ENCODE measurements around the gene PRKX. TPM values are rescaled to one million over a fixed set of nuclear protein-coding genes. Genes with fewer than 3 reads are reported as not detected.
"Not testable (repeated sequence)": the region's sequence is repeated elsewhere in the genome, so short reads cannot be mapped to it uniquely, and the experiment has no call there.

PRKX gene
- total RNA-seq, 1 donor from 2014 or later: 9.2 TPM

- Histone ChIP-seq H3K36me3 (no peaks in the 10 kb centered on the region), H3K9me3 (no peaks in the 10 kb centered on the region), H3K27ac (no peak overlapping the region), H3K27me3 (no peaks in the 10 kb centered on the region), H3K4me1 (no peaks in the 10 kb centered on the region), H3K4me3 (no peak overlapping the region)
- TF ChIP-seq CTCF (IDR thresholded peaks at IDR 0.05): no peak
- DNase-seq (ENCODE audit: low spot score in 2 of 2): no peak
- intact Hi-C loops (cut with DNase I): no loop called here
These were observed 25.1 kb upstream of the PRKX start for GRCh38 chrX:3738509-3738908.

- H3K36me3 ChIP-seq; H3K27ac ChIP-seq; H3K4me3 ChIP-seq; H3K4me1 ChIP-seq; H3K27me3 ChIP-seq; H3K9me3 ChIP-seq; intact Hi-C loops (cut with DNase I): not testable (repeated sequence)
- peak in 1 of 2 donors; percentile 19 for DNase-seq (ENCODE audit: low spot score in 2 of 2)
These were observed 23.1 kb upstream of the PRKX start for GRCh38 chrX:3736536-3736935.

- intact Hi-C loops (cut with DNase I); H3K27ac ChIP-seq; H3K4me1 ChIP-seq; H3K36me3 ChIP-seq; H3K27me3 ChIP-seq; H3K4me3 ChIP-seq; H3K9me3 ChIP-seq: not testable (repeated sequence)
- DNase-seq (ENCODE audit: low spot score in 2 of 2): peak in 1 of 2 donors; percentile 7
These were observed 22.4 kb upstream of the PRKX start for GRCh38 chrX:3735891-3736290.

GRCh38 chrX:3734456-3734855 is 21.0 kb upstream of the PRKX start:
- H3K9me3 ChIP-seq; H3K4me3 ChIP-seq; H3K4me1 ChIP-seq; intact Hi-C loops (cut with DNase I); H3K36me3 ChIP-seq; H3K27ac ChIP-seq; H3K27me3 ChIP-seq: not testable (repeated sequence)
- peak in 1 of 2 donors; percentile 27 for DNase-seq (ENCODE audit: low spot score in 2 of 2)

GRCh38 chrX:3733043-3733430 is 19.6 kb upstream of the PRKX start:
- no peak for DNase-seq (ENCODE audit: low spot score in 2 of 2)
- Histone ChIP-seq H3K9me3 (no peaks in the 10 kb centered on the region), H3K36me3 (no peaks in the 10 kb centered on the region), H3K27ac (no peak overlapping the region), H3K4me1 (no peaks in the 10 kb centered on the region), H3K4me3 (no peak overlapping the region), H3K27me3 (no peaks in the 10 kb centered on the region)
- TF ChIP-seq CTCF (IDR thresholded peaks at IDR 0.05): no peak
- intact Hi-C loops (cut with DNase I): no loop called here

GRCh38 chrX:3732326-3733042 is 19.0 kb upstream of the PRKX start:
- H3K4me1 ChIP-seq; H3K36me3 ChIP-seq; intact Hi-C loops (cut with DNase I); H3K4me3 ChIP-seq; H3K9me3 ChIP-seq; H3K27me3 ChIP-seq; DNase-seq (ENCODE audit: low spot score in 2 of 2); H3K27ac ChIP-seq: not testable (repeated sequence)

GRCh38 chrX:3728454-3728853 is 15.0 kb upstream of the PRKX start:
- intact Hi-C loops (cut with DNase I): no loop called here
- Histone ChIP-seq H3K27me3 (no peaks in the 10 kb centered on the region), H3K36me3 (no peaks in the 10 kb centered on the region), H3K4me1 (no peaks in the 10 kb centered on the region), H3K27ac (no peak overlapping the region), H3K9me3 (no peaks in the 10 kb centered on the region), H3K4me3 (no peak overlapping the region)
- no peak for TF ChIP-seq CTCF (IDR thresholded peaks at IDR 0.05)
- DNase-seq (ENCODE audit: low spot score in 2 of 2): no peak

- DNase-seq (ENCODE audit: low spot score in 2 of 2); H3K4me1 ChIP-seq; H3K4me3 ChIP-seq; H3K9me3 ChIP-seq; H3K36me3 ChIP-seq; H3K27ac ChIP-seq; H3K27me3 ChIP-seq; intact Hi-C loops (cut with DNase I): not testable (repeated sequence)
These were observed 10.0 kb upstream of the PRKX start for GRCh38 chrX:3723460-3723859.
